Measurements from ENCODE around the gene UQCC2. TPM values are rescaled to one million over a fixed set of nuclear protein-coding genes. Genes with fewer than 3 reads are reported as not detected.
A peak's percentile ranks its signal among the peaks of the same experiment; 100 is the strongest.

Gene UQCC2
- total and polyA plus RNA-seq, 5 donors from 2014 or later = 14.9 to 72.6 (median 44.9) TPM

GRCh38 chr6:33671744-33672072, 39.8 kb downstream of the UQCC2 start:
- Mint-ChIP-seq H3K4me3 (no peak overlapping the region), H3K27me3 (no peaks in the 10 kb centered on the region), H3K36me3 (peaks cover 40% of the 10 kb centered on the region), H3K4me1 (peaks cover 4 to 17% (median 11%) of the 10 kb centered on the region in 4 donors), H3K27ac (peak overlapping the region in 2 of 3 donors; percentile 56 to 93), H3K9me3 (no peaks in the 10 kb centered on the region)
- ATAC-seq (ENCODE audit: low read depth in 2 of 2) (no peak), DNase-seq (no peak)
- Histone ChIP-seq H3K4me3 (ENCODE audit: low read depth, low read length) (no peak overlapping the region), H3K4me1 (ENCODE audit: control insufficient read depth, insufficient read depth, low read length, poor library complexity, severe bottlenecking) (peaks cover 15% of the 10 kb centered on the region), H3K9me3 (ENCODE audit: control insufficient read depth in 2 of 2, low read length in 2 of 2) (no peaks in the 10 kb centered on the region), H3K27me3 (ENCODE audit: control insufficient read depth, insufficient read depth, low read length) (no peaks in the 10 kb centered on the region), H3K27ac (ENCODE audit: insufficient read depth, low read length, poor library complexity, severe bottlenecking) (no peak overlapping the region), H3K36me3 (ENCODE audit: control insufficient read depth, insufficient read depth, low read length) (peaks cover 62% of the 10 kb centered on the region)

GRCh38 chr6:33670971-33671743, 40.3 kb downstream of the UQCC2 start:
- Mint-ChIP-seq H3K9me3 (no peaks in the 10 kb centered on the region), H3K4me3 (no peak overlapping the region), H3K27me3 (no peaks in the 10 kb centered on the region), H3K36me3 (peaks cover 40% of the 10 kb centered on the region), H3K4me1 (peaks cover 6 to 17% (median 11%) of the 10 kb centered on the region in 4 donors), H3K27ac (peak overlapping the region in 2 of 3 donors; percentile 56 to 93)
- Histone ChIP-seq H3K4me3 (ENCODE audit: low read depth, low read length) (no peak overlapping the region), H3K4me1 (ENCODE audit: control insufficient read depth, insufficient read depth, low read length, poor library complexity, severe bottlenecking) (peaks cover 15% of the 10 kb centered on the region), H3K36me3 (ENCODE audit: control insufficient read depth, insufficient read depth, low read length) (peaks cover 60% of the 10 kb centered on the region), H3K9me3 (ENCODE audit: control insufficient read depth in 2 of 2, low read length in 2 of 2) (no peaks in the 10 kb centered on the region), H3K27ac (ENCODE audit: insufficient read depth, low read length, poor library complexity, severe bottlenecking) (no peak overlapping the region), H3K27me3 (ENCODE audit: control insufficient read depth, insufficient read depth, low read length) (no peaks in the 10 kb centered on the region)
- no peak for ATAC-seq (ENCODE audit: low read depth in 2 of 2)
- no peak for DNase-seq

- Histone ChIP-seq H3K9me3 (ENCODE audit: control insufficient read depth in 2 of 2, low read length in 2 of 2) (no peaks in the 10 kb centered on the region), H3K27ac (ENCODE audit: insufficient read depth, low read length, poor library complexity, severe bottlenecking) (no peak overlapping the region), H3K36me3 (ENCODE audit: control insufficient read depth, insufficient read depth, low read length) (peaks cover 60% of the 10 kb centered on the region), H3K4me3 (ENCODE audit: low read depth, low read length) (no peak overlapping the region), H3K4me1 (ENCODE audit: control insufficient read depth, insufficient read depth, low read length, poor library complexity, severe bottlenecking) (peaks cover 15% of the 10 kb centered on the region), H3K27me3 (ENCODE audit: control insufficient read depth, insufficient read depth, low read length) (no peaks in the 10 kb centered on the region)
- DNase-seq (no peak), ATAC-seq (ENCODE audit: low read depth in 2 of 2) (no peak)
- peaks cover 6 to 17% (median 11%) of the 10 kb centered on the region in 4 donors for H3K4me1 Mint-ChIP-seq
- H3K36me3 Mint-ChIP-seq = peaks cover 38% of the 10 kb centered on the region
- no peaks in the 10 kb centered on the region for H3K27me3 Mint-ChIP-seq
- peak overlapping the region in 2 of 3 donors; percentile 36 to 87 for H3K27ac Mint-ChIP-seq
- H3K9me3 Mint-ChIP-seq = no peaks in the 10 kb centered on the region
- no peak overlapping the region for H3K4me3 Mint-ChIP-seq
Observed at GRCh38 chr6:33670086-33670660, 41.3 kb downstream of the UQCC2 start.

GRCh38 chr6:33668914-33669313, 42.6 kb downstream of the UQCC2 start:
- H3K27me3 ChIP-seq (ENCODE audit: control insufficient read depth, insufficient read depth, low read length) = no peaks in the 10 kb centered on the region
- peak; percentile 35 to 96 (median 78) for DNase-seq
- H3K4me1 ChIP-seq (ENCODE audit: control insufficient read depth, insufficient read depth, low read length, poor library complexity, severe bottlenecking) = peaks cover 15% of the 10 kb centered on the region
- Mint-ChIP-seq H3K27me3 (no peaks in the 10 kb centered on the region), H3K36me3 (peaks cover 40% of the 10 kb centered on the region), H3K27ac (peak overlapping the region; percentile 87 to 97 (median 95)), H3K4me1 (peaks cover 6 to 17% (median 11%) of the 10 kb centered on the region in 4 donors), H3K9me3 (no peaks in the 10 kb centered on the region), H3K4me3 (peak overlapping the region in 2 of 4 donors; percentile 24 to 68)
- H3K4me3 ChIP-seq (ENCODE audit: low read depth, low read length) = no peak overlapping the region
- H3K27ac ChIP-seq (ENCODE audit: insufficient read depth, low read length, poor library complexity, severe bottlenecking) = peak overlapping the region; percentile 74
- peaks cover 65% of the 10 kb centered on the region for H3K36me3 ChIP-seq (ENCODE audit: control insufficient read depth, insufficient read depth, low read length)
- no peaks in the 10 kb centered on the region for H3K9me3 ChIP-seq (ENCODE audit: control insufficient read depth in 2 of 2, low read length in 2 of 2)
- ATAC-seq (ENCODE audit: low read depth in 2 of 2) = peak; percentile 98

- peaks cover 64% of the 10 kb centered on the region for H3K36me3 ChIP-seq (ENCODE audit: control insufficient read depth, insufficient read depth, low read length)
Observed at GRCh38 chr6:33668328-33668727, 43.2 kb downstream of the UQCC2 start.

GRCh38 chr6:33667776-33668175, 43.7 kb downstream of the UQCC2 start:
- DNase-seq = no peak
- ATAC-seq (ENCODE audit: low read depth in 2 of 2) = no peak
- Histone ChIP-seq H3K4me1 (ENCODE audit: control insufficient read depth, insufficient read depth, low read length, poor library complexity, severe bottlenecking) (peaks cover 15% of the 10 kb centered on the region), H3K27me3 (ENCODE audit: control insufficient read depth, insufficient read depth, low read length) (no peaks in the 10 kb centered on the region), H3K9me3 (ENCODE audit: control insufficient read depth in 2 of 2, low read length in 2 of 2) (no peaks in the 10 kb centered on the region), H3K36me3 (ENCODE audit: control insufficient read depth, insufficient read depth, low read length) (peaks cover 60% of the 10 kb centered on the region), H3K27ac (ENCODE audit: insufficient read depth, low read length, poor library complexity, severe bottlenecking) (no peak overlapping the region), H3K4me3 (ENCODE audit: low read depth, low read length) (no peak overlapping the region)
- Mint-ChIP-seq H3K9me3 (no peaks in the 10 kb centered on the region), H3K27ac (peak overlapping the region in 2 of 3 donors; percentile 90 to 97), H3K36me3 (peaks cover 42% of the 10 kb centered on the region), H3K27me3 (no peaks in the 10 kb centered on the region), H3K4me3 (peak overlapping the region in 1 of 4 donors; percentile 82), H3K4me1 (peaks cover 6 to 17% (median 11%) of the 10 kb centered on the region in 4 donors)

More at GRCh38 chr6:33668328-33668727, 43.2 kb downstream of the UQCC2 start:
- DNase-seq (no peak), ATAC-seq (ENCODE audit: low read depth in 2 of 2) (no peak)
- H3K36me3 Mint-ChIP-seq = peaks cover 37% of the 10 kb centered on the region
- no peaks in the 10 kb centered on the region for H3K9me3 Mint-ChIP-seq
- H3K4me1 ChIP-seq (ENCODE audit: control insufficient read depth, insufficient read depth, low read length, poor library complexity, severe bottlenecking) = peaks cover 15% of the 10 kb centered on the region
- no peaks in the 10 kb centered on the region for H3K27me3 Mint-ChIP-seq
- no peaks in the 10 kb centered on the region for H3K9me3 ChIP-seq (ENCODE audit: control insufficient read depth in 2 of 2, low read length in 2 of 2)
- H3K4me3 ChIP-seq (ENCODE audit: low read depth, low read length) = no peak overlapping the region
- peaks cover 6 to 17% (median 11%) of the 10 kb centered on the region in 4 donors for H3K4me1 Mint-ChIP-seq
- H3K27me3 ChIP-seq (ENCODE audit: control insufficient read depth, insufficient read depth, low read length) = no peaks in the 10 kb centered on the region
- peak overlapping the region; percentile 87 to 97 (median 95) for H3K27ac Mint-ChIP-seq
- H3K27ac ChIP-seq (ENCODE audit: insufficient read depth, low read length, poor library complexity, severe bottlenecking) = peak overlapping the region; percentile 74
- no peak overlapping the region for H3K4me3 Mint-ChIP-seq

- H3K27ac ChIP-seq (ENCODE audit: insufficient read depth, low read length, poor library complexity, severe bottlenecking) = no peak overlapping the region
- no peaks in the 10 kb centered on the region for H3K9me3 ChIP-seq (ENCODE audit: control insufficient read depth in 2 of 2, low read length in 2 of 2)
- Mint-ChIP-seq H3K27ac (peak overlapping the region in 1 of 3 donors; percentile 14), H3K4me3 (no peak overlapping the region), H3K4me1 (peaks cover 6 to 17% (median 11%) of the 10 kb centered on the region in 4 donors), H3K9me3 (no peaks in the 10 kb centered on the region), H3K36me3 (peaks cover 43% of the 10 kb centered on the region), H3K27me3 (no peaks in the 10 kb centered on the region)
- peaks cover 58% of the 10 kb centered on the region for H3K36me3 ChIP-seq (ENCODE audit: control insufficient read depth, insufficient read depth, low read length)
- H3K4me1 ChIP-seq (ENCODE audit: control insufficient read depth, insufficient read depth, low read length, poor library complexity, severe bottlenecking) = peaks cover 15% of the 10 kb centered on the region
- no peak for DNase-seq
- ATAC-seq (ENCODE audit: low read depth in 2 of 2) = no peak
- H3K4me3 ChIP-seq (ENCODE audit: low read depth, low read length) = no peak overlapping the region
- no peaks in the 10 kb centered on the region for H3K27me3 ChIP-seq (ENCODE audit: control insufficient read depth, insufficient read depth, low read length)
Observed at GRCh38 chr6:33667072-33667471, 44.4 kb downstream of the UQCC2 start.

All from CD4-positive, CD25-positive, alpha-beta regulatory T cell (primary cell).